Uterus (tissue), 4 donors: ENCODE results near the gene CFHR3. TPM values are rescaled to one million over a fixed set of nuclear protein-coding genes. Genes with fewer than 3 reads are reported as not detected.
"Not testable (repeated sequence)": the region's sequence is repeated elsewhere in the genome, so short reads cannot be mapped to it uniquely, and the experiment has no call there.

Experiments used
- DNase-seq, 2 donors: peaks; one replicate each; pipeline ENCODE4 v3.0.0-alpha.2; 2019 to 2020
- H3K27ac ChIP-seq, 2 donors: fragments of 200-600 bp; sonication (generic); 1 replicate in 1 of 2; 2 replicates in 1 of 2; pipeline ENCODE4 v1.5.1; 2016 to 2018
- H3K27me3 ChIP-seq, 2 donors: fragments of 200-600 bp; sonication (generic); one replicate each; pipeline ENCODE4 v1.5.1; 2018 to 2019; ENCODE audit warnings: control low read depth in 1 of 2
- H3K36me3 ChIP-seq, 2 donors: fragments of 200-600 bp; sonication (generic); one replicate each; pipeline ENCODE4 v1.5.1; 2019; ENCODE audit warnings: control low read depth in 1 of 2
- H3K4me1 ChIP-seq, 2 donors: fragments of 200-600 bp; sonication (generic); one replicate each; pipeline ENCODE4 v1.5.1; 2018 to 2019; ENCODE audit warnings: control low read depth in 1 of 2
- H3K4me3 ChIP-seq, 2 donors: fragments of 200-600 bp; sonication (generic); 1 replicate in 1 of 2; 2 replicates in 1 of 2; pipeline ENCODE4 v1.5.1; 2018 to 2019; ENCODE audit warnings: mild to moderate bottlenecking in 1 of 2
- H3K9me3 ChIP-seq, 2 donors: fragments of 200-600 bp; sonication (generic); one replicate each; pipeline ENCODE4 v1.5.1; 2019; ENCODE audit warnings: control low read depth in 1 of 2
- CTCF ChIP-seq, 4 experiments: fragments of 200-600 bp in 2 of 4; fragments of 450-650 bp in 2 of 4; sonication (generic) in 2 of 4; IDR thresholded peaks; one replicate each; pipeline ENCODE4 v1.5.1; 2016 to 2019; ENCODE audit warnings: antibody characterized with exemption in 4 of 4, mild to moderate bottlenecking in 2 of 4, moderate library complexity in 1 of 4
- POLR2A ChIP-seq, 2 donors: fragments of 450-650 bp; IDR thresholded peaks; one replicate each; pipeline ENCODE4 v1.6.1; 2016; ENCODE audit warnings: antibody characterized with exemption in 2 of 2, mild to moderate bottlenecking in 1 of 2, moderate library complexity in 1 of 2
- intact Hi-C: fragments of 100-400 bp; cut with DNase I; formaldehyde crosslinking; loops from one replicate; pipeline ENCODE4 v1.15.1; 2023; ENCODE audit warnings: low total_unique reads
- total RNA-seq, 4 donors: library from RNA; depleted of rRNA in 3 of 4; stranded (reverse); fragments of >200 nt in 3 of 4; gene quantifications; one replicate each; pipeline versions ENCODE4 v1.1.0 to v1.2.4, GENCODE V29; 2014 to 2023
- donor health status: DM: yes; HTN: yes; CAD: no.

The CFHR3 gene
- total RNA-seq, 4 donors from 2014 or later, result 0.61 TPM; not detected in 3

DNA sequence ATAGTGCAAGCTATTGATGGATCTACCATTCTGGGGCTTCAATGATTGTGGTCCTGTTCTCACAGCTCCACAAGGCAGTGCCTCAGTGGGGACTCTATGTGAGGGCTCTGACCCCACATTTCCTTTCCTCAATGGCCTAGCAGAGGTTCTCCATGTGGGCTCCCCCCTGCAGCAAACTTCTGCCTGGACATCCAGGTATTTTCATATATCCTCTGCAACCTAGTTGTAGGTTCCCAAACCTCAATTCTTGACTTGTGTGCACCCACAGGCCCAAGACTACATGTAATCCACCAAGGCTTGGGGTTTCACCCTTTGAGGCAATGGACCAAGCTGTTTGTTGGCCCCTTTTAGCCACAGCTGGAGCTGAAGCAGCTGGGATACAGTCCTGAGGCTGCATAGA lies 35.9 kb upstream of the CFHR3 start:
- no peaks in the 10 kb centered on the region for H3K4me1 ChIP-seq
- no peak for TF ChIP-seq POLR2A (IDR thresholded peaks at IDR 0.05)
- no peak for TF ChIP-seq CTCF (IDR thresholded peaks at IDR 0.05)
- no peaks in the 10 kb centered on the region for H3K9me3 ChIP-seq
- H3K27me3 ChIP-seq, result no peaks in the 10 kb centered on the region
- no peak overlapping the region for H3K27ac ChIP-seq
- intact Hi-C loops, result no loop called here
- no peak for DNase-seq
- H3K36me3 ChIP-seq, result no peaks in the 10 kb centered on the region
- H3K4me3 ChIP-seq, result no peak overlapping the region

DNA sequence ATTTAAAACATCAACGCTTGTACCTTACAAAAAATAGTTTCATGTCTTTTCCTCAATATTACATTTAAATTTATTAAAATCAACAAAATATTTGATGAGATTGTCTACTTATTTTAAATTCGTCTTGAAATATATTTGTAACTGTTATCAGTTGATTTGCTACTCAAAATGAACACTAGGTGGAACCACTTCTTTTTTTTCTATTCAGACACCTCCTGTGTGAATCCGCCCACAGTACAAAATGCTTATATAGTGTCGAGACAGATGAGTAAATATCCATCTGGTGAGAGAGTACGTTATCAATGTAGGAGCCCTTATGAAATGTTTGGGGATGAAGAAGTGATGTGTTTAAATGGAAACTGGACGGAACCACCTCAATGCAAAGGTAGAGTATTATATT lies 31.4 kb upstream of the CFHR3 start:
- H3K4me3 ChIP-seq, intact Hi-C loops, DNase-seq: not testable (repeated sequence)

DNA sequence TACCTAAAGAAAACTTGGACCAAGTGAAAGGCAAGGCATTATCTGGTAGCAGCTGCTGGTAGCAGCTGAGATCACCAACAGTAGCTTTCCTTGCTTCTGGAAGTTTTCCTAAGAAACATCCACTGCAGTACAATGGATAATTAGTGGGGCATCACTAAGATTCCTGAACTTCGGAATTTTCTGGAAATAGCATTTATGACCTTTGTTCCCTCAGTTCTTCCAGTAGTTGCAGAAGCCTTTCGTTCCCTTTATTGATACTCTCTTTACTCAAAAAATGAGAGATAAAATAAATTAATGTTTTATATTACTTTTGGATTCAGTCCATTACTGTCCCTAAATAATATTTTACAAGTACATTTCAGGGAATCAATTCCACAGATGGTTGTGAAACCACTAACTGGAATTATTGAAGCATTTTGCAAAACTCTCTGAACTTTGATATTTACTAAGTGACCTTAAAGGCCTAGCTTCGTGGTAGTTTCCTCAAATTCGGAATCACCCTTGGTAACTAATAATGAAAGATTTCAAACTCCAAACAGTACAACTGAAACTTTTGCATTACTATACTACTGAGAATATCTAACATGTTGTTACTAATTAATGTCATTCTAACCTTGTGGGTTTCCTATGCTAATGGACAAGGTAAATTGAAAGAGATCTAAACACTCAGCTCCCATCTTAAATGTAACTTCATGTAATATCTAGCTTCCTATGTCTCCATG lies 9.5 kb upstream of the CFHR3 start:
- H3K4me3 ChIP-seq, H3K9me3 ChIP-seq, intact Hi-C loops, H3K36me3 ChIP-seq, H3K27me3 ChIP-seq, H3K4me1 ChIP-seq, H3K27ac ChIP-seq, DNase-seq: not testable (repeated sequence)

More for the DNA sequence above, 31.4 kb upstream of the CFHR3 start:
- not testable (repeated sequence) for H3K36me3 ChIP-seq, H3K27ac ChIP-seq, H3K27me3 ChIP-seq, H3K4me1 ChIP-seq, H3K9me3 ChIP-seq

GRCh38 chr1:196769823-196770222 lies 4.8 kb upstream of the CFHR3 start:
- H3K27me3 ChIP-seq, H3K4me3 ChIP-seq, DNase-seq, intact Hi-C loops, H3K36me3 ChIP-seq, H3K27ac ChIP-seq, H3K4me1 ChIP-seq, H3K9me3 ChIP-seq: not testable (repeated sequence)

- no peaks in the 10 kb centered on the region for H3K36me3 ChIP-seq
- TF ChIP-seq CTCF (IDR thresholded peaks at IDR 0.05), result no peak
- no peak for TF ChIP-seq POLR2A (IDR thresholded peaks at IDR 0.05)
- H3K9me3 ChIP-seq, result no peaks in the 10 kb centered on the region
- no peaks in the 10 kb centered on the region for H3K27me3 ChIP-seq
- H3K27ac ChIP-seq, result no peak overlapping the region
- DNase-seq, result no peak
- H3K4me3 ChIP-seq, result no peak overlapping the region
- no peaks in the 10 kb centered on the region for H3K4me1 ChIP-seq
- intact Hi-C loops, result no loop called here
These were observed 927 bp upstream of the CFHR3 start for GRCh38 chr1:196773713-196774112.

- intact Hi-C loops, result no loop called here
- Histone ChIP-seq H3K36me3 (no peaks in the 10 kb centered on the region), H3K9me3 (no peaks in the 10 kb centered on the region), H3K27ac (no peak overlapping the region), H3K27me3 (no peaks in the 10 kb centered on the region), H3K4me3 (no peak overlapping the region), H3K4me1 (no peaks in the 10 kb centered on the region)
- TF ChIP-seq POLR2A (IDR thresholded peaks at IDR 0.05) (no peak), CTCF (IDR thresholded peaks at IDR 0.05) (no peak)
- DNase-seq, result no peak
These were observed 465 bp upstream of the CFHR3 start for GRCh38 chr1:196774175-196774574.

GRCh38 chr1:196777603-196778002 lies 3.0 kb downstream of the CFHR3 start:
- Histone ChIP-seq H3K36me3 (no peaks in the 10 kb centered on the region), H3K9me3 (no peaks in the 10 kb centered on the region), H3K27ac (no peak overlapping the region), H3K27me3 (no peaks in the 10 kb centered on the region), H3K4me1 (no peaks in the 10 kb centered on the region), H3K4me3 (no peak overlapping the region)
- TF ChIP-seq CTCF (IDR thresholded peaks at IDR 0.05) (no peak), POLR2A (IDR thresholded peaks at IDR 0.05) (no peak)
- DNase-seq, result no peak
- intact Hi-C loops, result no loop called here
